Testis (tissue), 3 donors: ENCODE data around the gene SPATA32. TPM values are rescaled to one million over a fixed set of nuclear protein-coding genes. Genes with fewer than 3 reads are reported as not detected.
A peak's percentile ranks its signal among the peaks of the same experiment; 100 is the strongest.

ENCODE experiments used
- DNase-seq: peaks from one replicate; pipeline ENCODE4 v3.0.0-alpha.2; 2019
- H3K27ac ChIP-seq, 2 donors: fragments of 200-600 bp; sonication (generic); one replicate each; pipeline ENCODE4 v1.5.1; 2019
- H3K27me3 ChIP-seq: fragments of 200-600 bp; sonication (generic); one replicate; pipeline ENCODE4 v1.5.1; 2019
- H3K36me3 ChIP-seq: fragments of 200-600 bp; sonication (generic); one replicate; pipeline ENCODE4 v1.5.1; 2017; ENCODE audit warnings: low read depth; ENCODE audit errors: missing control alignments
- H3K4me1 ChIP-seq: fragments of 200-600 bp; sonication (generic); one replicate; pipeline ENCODE4 v1.5.1; 2019
- H3K4me3 ChIP-seq, 2 donors: fragments of 200-600 bp; sonication (generic); one replicate each; pipeline ENCODE4 v1.5.1; 2017 to 2019
- H3K9me3 ChIP-seq: fragments of 200-600 bp; sonication (generic); one replicate; pipeline ENCODE4 v1.5.1; 2017
- CTCF ChIP-seq, 3 experiments: fragments of 450-650 bp in 2 of 3; fragments of 200-600 bp in 1 of 3; sonication (generic) in 1 of 3; IDR thresholded peaks; one replicate each; pipeline ENCODE4 v1.5.1; 2016 to 2019; ENCODE audit warnings: antibody characterized with exemption in 3 of 3, mild to moderate bottlenecking in 2 of 3, moderate library complexity in 1 of 3
- POLR2A ChIP-seq: fragments of 450-650 bp; IDR thresholded peaks from one replicate; pipeline ENCODE4 v1.6.1; 2017; ENCODE audit warnings: antibody characterized with exemption, mild to moderate bottlenecking, moderate library complexity
- WGBS, 2 donors: methylation state at CpG; one replicate each; pipeline ENCODE4 v1.1.5; 2018; 5-methylcytosine and 5-hydroxymethylcytosine counted together
- intact Hi-C: fragments of 100-400 bp; cut with DNase I; formaldehyde crosslinking; loops from one replicate; pipeline ENCODE4 v1.15.1; 2023; ENCODE audit warnings: low total_unique reads
- polyA plus RNA-seq: library from polyadenylated mRNA; stranded (reverse); fragments of 350-450 nt; fragmentation: Illumina TruSeq; extraction: RNeasy Lipid Tissue Mini Kit (QIAGEN cat#74804); gene quantifications from one replicate; pipeline ENCODE4 v1.2.3, GENCODE V29; 2014; ENCODE audit warnings: low read depth, low replicate concordance; ENCODE audit not compliant: insufficient read depth
- total RNA-seq, 2 donors: library from RNA; depleted of rRNA; stranded (reverse); fragments of >200 nt; gene quantifications; one replicate each; pipeline ENCODE4 v1.2.3, GENCODE V29; 2016

Gene SPATA32
- total and polyA plus RNA-seq, 3 donors from 2014 or later, result 15.5 to 72.0 (median 47.4) TPM

GRCh38 chr17:45273551-45273957, 11.7 kb upstream of the SPATA32 start:
- H3K4me3 ChIP-seq, result no peak overlapping the region
- intact Hi-C loops, result no loop called here
- TF ChIP-seq CTCF (IDR thresholded peaks at IDR 0.05), result no peak
- TF ChIP-seq POLR2A, result no peak
- no peak for DNase-seq
- H3K27me3 ChIP-seq, result no peaks in the 10 kb centered on the region
- no peak overlapping the region for H3K27ac ChIP-seq
- H3K4me1 ChIP-seq, result peaks cover 16% of the 10 kb centered on the region
- 92 to 96% methylated on average over 13 to 14 of the region's 16 CpGs for WGBS, 2 donors
- H3K36me3 ChIP-seq, result no peaks in the 10 kb centered on the region
- no peaks in the 10 kb centered on the region for H3K9me3 ChIP-seq

GRCh38 chr17:45271603-45272002, 9.7 kb upstream of the SPATA32 start:
- Histone ChIP-seq H3K4me1 (no peaks in the 10 kb centered on the region), H3K9me3 (no peaks in the 10 kb centered on the region), H3K4me3 (no peak overlapping the region), H3K27ac (no peak overlapping the region), H3K36me3 (no peaks in the 10 kb centered on the region), H3K27me3 (no peaks in the 10 kb centered on the region)
- intact Hi-C loops, result no loop called here
- WGBS, 2 donors, result 84 to 91% methylated on average over 3 of the region's 3 CpGs
- no peak for DNase-seq
- TF ChIP-seq CTCF (IDR thresholded peaks at IDR 0.05) (no peak), POLR2A (no peak)

- Histone ChIP-seq H3K4me1 (no peaks in the 10 kb centered on the region), H3K27ac (no peak overlapping the region), H3K27me3 (no peaks in the 10 kb centered on the region), H3K4me3 (no peak overlapping the region), H3K9me3 (no peaks in the 10 kb centered on the region), H3K36me3 (no peaks in the 10 kb centered on the region)
- TF ChIP-seq CTCF (IDR thresholded peaks at IDR 0.05), result peak; percentile 10 to 34 (median 25)
- no peak for TF ChIP-seq POLR2A
- WGBS, 2 donors, result 89 to 90% methylated on average over 6 to 13 of the region's 13 CpGs
- DNase-seq, result peak; percentile 40
- intact Hi-C loops, result no loop called here
Observed at GRCh38 chr17:45270828-45271418, 9.0 kb upstream of the SPATA32 start.

GRCh38 chr17:45269912-45270311, 8.0 kb upstream of the SPATA32 start:
- WGBS, 2 donors, result 79 to 91% methylated on average over 7 of the region's 7 CpGs
- no peak for TF ChIP-seq POLR2A
- no peak for TF ChIP-seq CTCF (IDR thresholded peaks at IDR 0.05)
- no peak overlapping the region for H3K27ac ChIP-seq
- no peaks in the 10 kb centered on the region for H3K27me3 ChIP-seq
- H3K9me3 ChIP-seq, result no peaks in the 10 kb centered on the region
- no peak for DNase-seq
- no peaks in the 10 kb centered on the region for H3K4me1 ChIP-seq
- H3K4me3 ChIP-seq, result no peak overlapping the region
- intact Hi-C loops, result no loop called here
- no peaks in the 10 kb centered on the region for H3K36me3 ChIP-seq

GRCh38 chr17:45267436-45268055, 5.7 kb upstream of the SPATA32 start:
- H3K4me3 ChIP-seq, result no peak overlapping the region
- no peaks in the 10 kb centered on the region for H3K27me3 ChIP-seq
- no peaks in the 10 kb centered on the region for H3K9me3 ChIP-seq
- H3K4me1 ChIP-seq, result peaks cover 10% of the 10 kb centered on the region
- intact Hi-C loops, result no loop called here
- TF ChIP-seq POLR2A, result no peak
- TF ChIP-seq CTCF (IDR thresholded peaks at IDR 0.05), result no peak
- 81 to 97% methylated on average over 5 to 10 of the region's 10 CpGs for WGBS, 2 donors
- H3K36me3 ChIP-seq, result no peaks in the 10 kb centered on the region
- no peak overlapping the region for H3K27ac ChIP-seq
- no peak for DNase-seq
